Neural crest cell (in vitro differentiated cells): ENCODE results near the gene KANK3. TPM values are rescaled to one million over a fixed set of nuclear protein-coding genes. Genes with fewer than 3 reads are reported as not detected.
A peak's percentile ranks its signal among the peaks of the same experiment; 100 is the strongest.

ENCODE experiments used
- DNase-seq: peaks from one replicate; pipeline ENCODE4 v3.0.0; 2021; ENCODE audit warnings: low read depth, mixed read lengths, low spot score
- H3K27ac Mint-ChIP-seq: one replicate; pipeline ENCODE4 v1.8.0; 2021; ENCODE audit warnings: mild to moderate bottlenecking, mixed read lengths; ENCODE audit not compliant: unreplicated experiment
- H3K27me3 Mint-ChIP-seq: 2 replicates; pipeline ENCODE4 v1.8.0; 2021; ENCODE audit warnings: low read depth, mild to moderate bottlenecking, mixed read lengths
- H3K36me3 Mint-ChIP-seq: 2 replicates; pipeline ENCODE4 v1.8.0; 2021; ENCODE audit warnings: low read depth, mild to moderate bottlenecking, mixed read lengths
- H3K4me1 Mint-ChIP-seq: 2 replicates; pipeline ENCODE4 v1.8.0; 2021; ENCODE audit warnings: mixed read lengths
- H3K4me3 Mint-ChIP-seq: one replicate; pipeline ENCODE4 v1.8.0; 2021; ENCODE audit warnings: mild to moderate bottlenecking, mixed read lengths
- H3K9me3 Mint-ChIP-seq: 2 replicates; pipeline ENCODE4 v1.8.0; 2021; ENCODE audit warnings: mixed read lengths
- total RNA-seq: library from RNA; stranded (reverse); gene quantifications from 2 replicates; pipeline ENCODE4 v1.2.1, GENCODE V29; 2021
- TF ChIP-seq, protein P1 (sequence below): fragments of 200-600 bp; sonication (generic); conservative IDR thresholded peaks from 2 replicates; pipeline ENCODE4 v1.5.0; 2021; ENCODE audit warnings: antibody characterized with exemption, mild to moderate bottlenecking

Gene KANK3
- total RNA-seq, 1 donor from 2014 or later, result 0.77 TPM

DNA sequence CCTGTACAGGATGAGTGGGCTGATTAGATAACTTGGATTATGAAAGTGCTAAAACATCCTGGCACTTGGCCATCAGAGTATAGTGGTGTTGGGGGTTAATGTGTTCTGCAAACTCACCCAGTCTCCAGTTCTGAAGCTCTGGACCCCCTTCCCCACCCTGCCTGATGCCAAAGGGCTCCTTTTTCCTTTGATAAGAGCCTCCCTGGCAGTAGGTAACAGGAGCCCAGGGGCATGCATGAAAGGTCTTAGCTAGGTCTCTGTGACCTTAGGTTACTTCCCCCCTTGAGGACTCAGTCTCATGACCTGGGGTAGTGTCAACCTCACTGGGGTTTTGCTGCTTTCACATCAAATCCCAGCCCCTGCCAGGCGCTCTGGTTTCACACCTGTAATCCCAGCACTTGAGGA, 19.3 kb downstream of the KANK3 start:
- Mint-ChIP-seq H3K4me3 (peak overlapping the region; percentile 99), H3K36me3 (peaks cover 6% of the 10 kb centered on the region), H3K27ac (no peak overlapping the region), H3K4me1 (peaks cover 25% of the 10 kb centered on the region), H3K9me3 (peaks cover 3% of the 10 kb centered on the region), H3K27me3 (peaks cover 19% of the 10 kb centered on the region)
- TF ChIP-seq, protein P1, sequence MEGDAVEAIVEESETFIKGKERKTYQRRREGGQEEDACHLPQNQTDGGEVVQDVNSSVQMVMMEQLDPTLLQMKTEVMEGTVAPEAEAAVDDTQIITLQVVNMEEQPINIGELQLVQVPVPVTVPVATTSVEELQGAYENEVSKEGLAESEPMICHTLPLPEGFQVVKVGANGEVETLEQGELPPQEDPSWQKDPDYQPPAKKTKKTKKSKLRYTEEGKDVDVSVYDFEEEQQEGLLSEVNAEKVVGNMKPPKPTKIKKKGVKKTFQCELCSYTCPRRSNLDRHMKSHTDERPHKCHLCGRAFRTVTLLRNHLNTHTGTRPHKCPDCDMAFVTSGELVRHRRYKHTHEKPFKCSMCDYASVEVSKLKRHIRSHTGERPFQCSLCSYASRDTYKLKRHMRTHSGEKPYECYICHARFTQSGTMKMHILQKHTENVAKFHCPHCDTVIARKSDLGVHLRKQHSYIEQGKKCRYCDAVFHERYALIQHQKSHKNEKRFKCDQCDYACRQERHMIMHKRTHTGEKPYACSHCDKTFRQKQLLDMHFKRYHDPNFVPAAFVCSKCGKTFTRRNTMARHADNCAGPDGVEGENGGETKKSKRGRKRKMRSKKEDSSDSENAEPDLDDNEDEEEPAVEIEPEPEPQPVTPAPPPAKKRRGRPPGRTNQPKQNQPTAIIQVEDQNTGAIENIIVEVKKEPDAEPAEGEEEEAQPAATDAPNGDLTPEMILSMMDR, result no peak
- no peak for DNase-seq

DNA sequence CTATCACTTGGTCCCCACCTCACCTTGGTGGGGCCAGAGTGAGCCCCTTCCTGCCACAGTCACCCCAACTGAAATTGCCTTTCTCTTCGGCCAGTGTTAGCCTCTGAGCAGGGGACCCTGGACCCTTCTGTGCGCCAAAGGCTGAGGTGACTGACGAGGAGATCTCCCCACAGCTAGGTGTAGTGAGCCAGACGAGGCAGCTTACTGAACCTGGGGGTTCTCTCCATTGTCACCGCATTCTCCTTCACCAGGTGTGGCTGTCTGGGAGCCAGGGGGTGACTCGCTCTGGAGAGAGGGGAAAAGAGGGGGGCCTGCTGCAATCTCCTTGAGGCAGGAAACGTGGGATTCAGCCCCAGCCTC, 20.4 kb downstream of the KANK3 start:
- TF ChIP-seq, protein P1, result no peak
- peaks cover 9% of the 10 kb centered on the region for H3K27me3 Mint-ChIP-seq
- peak overlapping the region; percentile 99 for H3K4me3 Mint-ChIP-seq
- H3K27ac Mint-ChIP-seq, result no peak overlapping the region
- peaks cover 25% of the 10 kb centered on the region for H3K4me1 Mint-ChIP-seq
- no peak for DNase-seq
- H3K36me3 Mint-ChIP-seq, result peaks cover 6% of the 10 kb centered on the region
- H3K9me3 Mint-ChIP-seq, result peaks cover 3% of the 10 kb centered on the region

DNA sequence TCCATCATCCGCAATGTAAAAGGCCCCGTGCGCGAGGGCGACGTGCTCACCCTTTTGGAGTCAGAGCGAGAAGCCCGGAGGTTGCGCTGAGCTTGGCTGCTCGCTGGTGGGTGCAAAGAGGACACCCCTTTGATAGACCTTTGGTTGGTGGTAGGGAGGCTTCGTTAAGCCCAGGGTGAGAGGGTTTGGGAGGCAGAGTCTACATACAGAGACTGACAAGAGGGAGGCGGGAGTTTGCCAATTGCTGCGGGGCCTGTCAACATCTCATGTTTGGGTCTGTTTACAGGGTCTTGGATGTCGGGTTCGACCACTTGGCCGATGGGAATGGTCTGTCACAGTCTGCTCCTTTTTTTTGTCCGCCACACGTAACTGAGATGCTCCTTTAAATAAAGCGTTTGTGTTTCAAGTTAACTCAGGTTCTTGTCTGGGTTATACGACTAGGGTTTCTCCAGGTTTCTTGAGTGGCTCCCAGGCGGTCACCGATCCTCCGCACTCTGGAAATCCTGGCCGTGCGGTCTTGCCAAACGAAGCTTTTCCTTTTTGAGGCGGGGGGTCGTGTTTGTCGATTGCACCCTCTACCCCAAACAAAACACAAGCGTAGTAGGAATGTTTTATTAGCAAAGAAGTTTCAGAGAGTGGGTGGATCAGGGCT, 20.9 kb downstream of the KANK3 start:
- Mint-ChIP-seq H3K4me3 (peak overlapping the region; percentile 99), H3K4me1 (peaks cover 25% of the 10 kb centered on the region), H3K9me3 (peaks cover 3% of the 10 kb centered on the region), H3K27me3 (peaks cover 5% of the 10 kb centered on the region), H3K27ac (peak overlapping the region; percentile 98), H3K36me3 (peaks cover 6% of the 10 kb centered on the region)
- TF ChIP-seq, protein P1, result no peak
- DNase-seq, result no peak

DNA sequence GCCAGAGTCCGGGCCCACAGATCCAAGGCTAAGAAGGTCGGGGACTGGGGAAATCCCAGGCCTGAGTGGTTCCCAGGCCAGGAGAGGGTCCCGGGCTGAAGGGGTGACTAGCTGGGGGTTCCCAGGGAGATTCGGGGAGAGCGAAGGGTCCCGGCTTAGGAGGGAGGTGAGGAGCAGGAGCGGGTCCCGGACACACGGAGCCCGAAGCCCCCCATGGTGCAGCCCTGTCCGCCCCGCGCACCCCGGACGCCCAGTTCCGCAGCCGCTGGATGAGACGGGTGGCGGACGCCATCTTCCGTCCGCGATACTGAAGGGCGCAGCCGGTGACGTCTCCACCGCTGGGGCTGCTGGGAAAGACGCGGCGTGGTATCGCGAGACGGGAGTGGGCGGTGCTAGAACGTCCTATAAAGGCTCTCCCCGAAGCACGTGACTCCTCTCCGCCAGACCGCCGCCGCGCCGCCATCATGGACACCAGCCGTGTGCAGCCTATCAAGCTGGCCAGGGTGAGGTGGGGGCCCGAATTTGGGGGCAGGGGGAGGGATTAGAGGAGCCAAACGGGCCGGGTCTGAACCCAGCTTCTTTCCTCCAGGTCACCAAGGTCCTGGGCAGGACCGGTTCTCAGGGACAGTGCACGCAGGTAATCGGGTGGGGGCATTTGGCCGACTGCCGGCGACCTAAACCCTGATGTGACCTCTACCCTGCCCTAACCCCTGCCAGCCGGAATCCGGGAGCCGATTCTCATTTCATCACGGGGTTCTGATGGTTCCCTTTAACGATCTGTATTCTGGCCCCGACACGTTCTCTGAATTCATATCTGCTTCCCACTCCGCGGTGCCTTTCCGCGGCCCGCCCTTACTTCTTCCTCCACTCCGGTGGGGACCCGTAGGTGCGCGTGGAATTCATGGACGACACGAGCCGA, 21.7 kb downstream of the KANK3 start, which contains the start of the genes NDUFA7 and RPS28:
Gene NDUFA7 (minus strand): TSS at position 309 of the 919 bp plus-strand sequence. CDS start 17 bp downstream, at position 292.
Gene RPS28 (plus strand): TSS at position 430 of the 919 bp plus-strand sequence. CDS start 35 bp downstream, at position 465.
- H3K9me3 Mint-ChIP-seq, result no peaks in the 10 kb centered on the region
- peak; percentile 97 for DNase-seq
- peaks cover 2% of the 10 kb centered on the region for H3K36me3 Mint-ChIP-seq
- no peaks in the 10 kb centered on the region for H3K27me3 Mint-ChIP-seq
- TF ChIP-seq, protein P1, result peak; percentile 31
- H3K4me1 Mint-ChIP-seq, result peaks cover 25% of the 10 kb centered on the region
- H3K4me3 Mint-ChIP-seq, result peak within 1 kb of the TSS; percentile 99
- H3K27ac Mint-ChIP-seq, result peak within 1 kb of the TSS; percentile 99

DNA sequence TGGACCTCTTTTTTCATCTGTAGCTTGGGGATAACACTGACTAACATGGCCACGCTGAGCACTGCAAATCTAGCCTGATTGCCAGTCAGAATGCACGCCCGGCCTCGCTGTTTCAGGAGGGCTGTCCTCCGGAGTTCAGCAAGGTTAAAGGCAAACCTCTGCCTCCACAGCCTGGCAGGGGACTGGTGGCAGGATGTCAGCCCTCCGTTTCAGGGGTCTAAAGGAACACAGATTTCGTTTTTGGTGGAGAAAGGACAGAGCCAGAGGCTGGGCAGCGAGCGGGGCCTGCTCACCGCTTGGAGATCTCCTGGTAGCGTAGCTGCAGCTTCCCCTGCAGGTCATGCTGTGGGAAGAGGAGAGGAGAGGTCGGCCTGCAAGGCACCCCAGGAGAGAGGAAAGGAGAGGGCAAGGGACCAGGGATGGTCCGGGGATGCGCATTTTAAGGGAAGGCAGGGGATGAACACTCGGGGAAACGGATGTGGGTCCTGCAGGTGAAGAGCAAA, 22.4 kb downstream of the KANK3 start:
- Mint-ChIP-seq H3K4me1 (peaks cover 25% of the 10 kb centered on the region), H3K36me3 (peaks cover 2% of the 10 kb centered on the region), H3K9me3 (no peaks in the 10 kb centered on the region), H3K4me3 (peak overlapping the region; percentile 99), H3K27ac (peak overlapping the region; percentile 99), H3K27me3 (no peaks in the 10 kb centered on the region)
- no peak for DNase-seq
- TF ChIP-seq, protein P1, result no peak
